Sigmoid colon (tissue), 4 donors: ENCODE data around the gene SPAG5.

Experiments
- EP300 ChIP-seq, 4 donors: sonication (generic); formaldehyde crosslinking; IDR thresholded peaks; one replicate each; pipeline ENCODE4 v1.6.1; 2017; ENCODE audit warnings: antibody characterized with exemption in 4 of 4
- POLR2A ChIP-seq, 2 donors: fragments of 450-650 bp; IDR thresholded peaks; one replicate each; pipeline ENCODE4 v1.6.1; 2016; ENCODE audit warnings: antibody characterized with exemption in 2 of 2, mild to moderate bottlenecking in 2 of 2, moderate library complexity in 2 of 2
- POLR2AphosphoS5 ChIP-seq, 4 donors: sonication (generic); formaldehyde crosslinking; IDR thresholded peaks; one replicate each; pipeline ENCODE4 v1.6.1; 2017; ENCODE audit warnings: antibody characterized with exemption in 4 of 4
- TF ChIP-seq, protein P1 (sequence below), 4 experiments: fragments of 450-650 bp in 3 of 4; fragments of 200-600 bp in 1 of 4; IDR thresholded peaks; one replicate each; pipeline ENCODE4 v1.5.1; 2016 to 2019; ENCODE audit warnings: antibody characterized with exemption in 4 of 4, mild to moderate bottlenecking in 3 of 4, moderate library complexity in 2 of 4

DNA sequence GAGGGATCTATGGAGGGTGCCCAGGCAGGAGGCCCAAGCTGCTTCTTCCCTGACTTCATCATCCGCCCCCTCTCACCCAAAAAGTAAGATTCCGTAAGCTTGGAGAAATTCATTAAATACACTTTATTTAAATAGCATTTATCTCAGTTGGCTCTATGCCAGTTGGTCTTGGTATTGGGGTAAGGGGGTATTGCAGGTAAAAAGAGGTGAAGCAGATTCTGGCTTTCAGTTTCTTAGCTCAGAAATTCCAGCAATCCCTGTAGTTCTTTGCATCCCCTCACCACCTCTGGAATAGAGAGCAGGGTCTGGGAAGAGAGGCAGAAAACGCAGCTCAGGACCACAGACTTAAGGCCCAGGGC is 21.4 kb downstream of the SPAG5 start:
- TF ChIP-seq POLR2A (IDR thresholded peaks at IDR 0.05) (no peak), POLR2AphosphoS5 (IDR thresholded peaks at IDR 0.05) (no peak), EP300 (IDR thresholded peaks at IDR 0.05) (no peak)
- TF ChIP-seq, protein P1, sequence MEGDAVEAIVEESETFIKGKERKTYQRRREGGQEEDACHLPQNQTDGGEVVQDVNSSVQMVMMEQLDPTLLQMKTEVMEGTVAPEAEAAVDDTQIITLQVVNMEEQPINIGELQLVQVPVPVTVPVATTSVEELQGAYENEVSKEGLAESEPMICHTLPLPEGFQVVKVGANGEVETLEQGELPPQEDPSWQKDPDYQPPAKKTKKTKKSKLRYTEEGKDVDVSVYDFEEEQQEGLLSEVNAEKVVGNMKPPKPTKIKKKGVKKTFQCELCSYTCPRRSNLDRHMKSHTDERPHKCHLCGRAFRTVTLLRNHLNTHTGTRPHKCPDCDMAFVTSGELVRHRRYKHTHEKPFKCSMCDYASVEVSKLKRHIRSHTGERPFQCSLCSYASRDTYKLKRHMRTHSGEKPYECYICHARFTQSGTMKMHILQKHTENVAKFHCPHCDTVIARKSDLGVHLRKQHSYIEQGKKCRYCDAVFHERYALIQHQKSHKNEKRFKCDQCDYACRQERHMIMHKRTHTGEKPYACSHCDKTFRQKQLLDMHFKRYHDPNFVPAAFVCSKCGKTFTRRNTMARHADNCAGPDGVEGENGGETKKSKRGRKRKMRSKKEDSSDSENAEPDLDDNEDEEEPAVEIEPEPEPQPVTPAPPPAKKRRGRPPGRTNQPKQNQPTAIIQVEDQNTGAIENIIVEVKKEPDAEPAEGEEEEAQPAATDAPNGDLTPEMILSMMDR (IDR thresholded peaks at IDR 0.05): no peak
